Measurements from ENCODE around the gene BTC.

GRCh38 chr4:74800310-74800709, 6.0 kb upstream of the BTC start:
- no peak for TF ChIP-seq POLR2A (IDR thresholded peaks at IDR 0.05)
- TF ChIP-seq CTCF (IDR thresholded peaks at IDR 0.05): no peak

All from testis (tissue), 2 donors.